Measurements from ENCODE around the gene ASB5. TPM values are rescaled to one million over a fixed set of nuclear protein-coding genes. Genes with fewer than 3 reads are reported as not detected.

Gene ASB5
- total and polyA plus RNA-seq, 9 of the 15 experiments (the other 6 are each of a cell fraction or from before 2014, with no cell fraction given): not detected

DNA sequence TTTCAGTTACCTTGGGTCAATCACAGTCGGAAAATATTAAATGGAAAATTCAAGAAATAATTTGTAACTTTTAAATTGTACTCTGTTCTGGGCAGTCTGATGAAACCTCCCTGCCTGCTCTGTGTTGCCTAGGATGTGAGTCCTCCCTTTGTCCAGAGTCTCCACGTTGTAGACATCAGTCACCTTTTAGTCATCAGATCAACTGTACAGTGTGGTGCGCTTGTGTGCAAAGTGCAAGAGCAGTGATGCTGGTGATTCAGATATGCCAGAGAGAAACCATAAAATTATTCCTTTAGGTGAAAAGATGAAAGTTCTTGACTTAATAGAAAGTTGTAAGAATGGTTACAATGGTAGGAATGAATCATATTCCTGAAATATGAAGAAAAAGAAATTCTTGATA, 75.1 kb downstream of the ASB5 start (continued):
- no peak for TF ChIP-seq SLC30A9 (CRISPR knock-in tag; IDR thresholded peaks at IDR 0.05)
- no peak for TF ChIP-seq ZNF785 (CRISPR knock-in tag; IDR thresholded peaks at IDR 0.05)
- TF ChIP-seq GTF2A2 (tag; IDR thresholded peaks at IDR 0.05): no peak
- no peak for TF ChIP-seq ZNF740 (CRISPR knock-in tag; IDR thresholded peaks at IDR 0.05)
- TF ChIP-seq ZNF740 (tag; IDR thresholded peaks at IDR 0.05): no peak
- TF ChIP-seq, protein P1, sequence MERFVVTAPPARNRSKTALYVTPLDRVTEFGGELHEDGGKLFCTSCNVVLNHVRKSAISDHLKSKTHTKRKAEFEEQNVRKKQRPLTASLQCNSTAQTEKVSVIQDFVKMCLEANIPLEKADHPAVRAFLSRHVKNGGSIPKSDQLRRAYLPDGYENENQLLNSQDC (CRISPR knock-in tag; IDR thresholded peaks at IDR 0.05): no peak

DNA sequence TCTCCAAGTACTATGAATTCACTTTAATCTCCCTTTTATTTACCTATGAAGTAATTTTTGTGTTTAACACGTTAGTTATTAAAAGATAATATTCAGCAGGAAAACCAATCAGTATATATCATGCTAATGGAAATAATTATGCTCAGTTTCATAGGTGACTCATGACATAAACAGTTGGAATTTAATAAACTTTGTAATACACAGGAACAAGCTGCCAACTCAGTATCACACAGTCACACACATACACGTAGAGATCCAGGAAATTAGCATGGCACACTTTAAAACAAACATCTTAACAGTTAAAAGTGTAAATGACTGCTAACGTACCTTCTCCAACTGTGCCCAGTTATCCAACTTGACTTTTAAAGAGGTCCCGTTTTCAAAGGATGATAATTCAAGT, 75.9 kb downstream of the ASB5 start:
- no peaks in the 10 kb centered on the region for H3K9me1 ChIP-seq (ENCODE audit: control insufficient read depth, insufficient read depth, low read length)
- no peaks in the 10 kb centered on the region for H3K79me2 ChIP-seq (ENCODE audit: control insufficient read depth, insufficient read depth, low read length)
- H3K27me3 ChIP-seq (ENCODE audit: control insufficient read depth in 2 of 2, insufficient read depth in 2 of 2, low read length in 2 of 2): 0 out of 5 replicates have a peak, but pooled peaks cover 2 to 7% of the 10 kb centered on the region in 2 experiments
- H3K4me3 ChIP-seq: no peak overlapping the region
- no peaks in the 10 kb centered on the region for H3K36me3 ChIP-seq (ENCODE audit: control insufficient read depth, insufficient read depth, low read length)
- H2AFZ ChIP-seq (ENCODE audit: low read depth, low read length): no peak overlapping the region
- H4K20me1 ChIP-seq (replicated peaks; ENCODE audit: control insufficient read depth, insufficient read depth, low read length): no peaks in the 10 kb centered on the region
- DNase-seq (ENCODE audit: extremely low read depth in 1 of 4, low spot score in 3 of 4) (no peak), FAIRE-seq (no peak), ATAC-seq (no peak)
- no peak overlapping the region for H3K4me2 ChIP-seq (ENCODE audit: insufficient read depth, low read length)
- ChIA-PET CTCF (ENCODE audit: low intra/inter-chr PET ratio) (no interaction called here), POLR2A (no interaction called here)
- intact Hi-C loops (cut with micrococcal nuclease): no loop called here
- BruUV-seq (replicated peaks): no TSS peak
- H3K9me3 ChIP-seq (replicated peaks; ENCODE audit: control insufficient read depth, insufficient read depth, low read depth, low read length): no peaks in the 10 kb centered on the region
- no peak overlapping the region for H3K27ac ChIP-seq (ENCODE audit: extremely low read depth, low read depth, low read length)
- H3K4me1 ChIP-seq (replicated peaks in 1 of 2; ENCODE audit: control insufficient read depth in 2 of 2, insufficient read depth in 2 of 2, low read length in 2 of 2): peaks cover 0 to 8% of the 10 kb centered on the region in 2 experiments; a peak in 2 of 5 replicates
- no peak overlapping the region for H3K9ac ChIP-seq (ENCODE audit: insufficient read depth in 1 of 2, low read depth in 2 of 2, low read length in 2 of 2)
- WGBS (ENCODE audit: insufficient coverage, low coverage, missing lambda C conversion rate): 0% methylated on average over 4 of the region's 4 CpGs
- in situ Hi-C loops (cut with MboI): no loop called here
- TF ChIP-seq TOE1 (IDR thresholded peaks at IDR 0.05; ENCODE audit: borderline replicate concordance) (no peak), TOE1 (CRISPR knock-in tag; IDR thresholded peaks at IDR 0.05; ENCODE audit: borderline replicate concordance, low read depth) (no peak), ZNF384 (IDR thresholded peaks at IDR 0.05; ENCODE audit: low read depth, low read length) (no peak), ZNF165 (CRISPR knock-in tag; IDR thresholded peaks at IDR 0.05; ENCODE audit: borderline replicate concordance) (no peak), POLR3G (IDR thresholded peaks at IDR 0.05; ENCODE audit: extremely low read depth, insufficient read length, insufficient replicate concordance) (no peak), MAX (CRISPR knock-in tag; IDR thresholded peaks at IDR 0.05) (no peak), BRCA1 (IDR thresholded peaks at IDR 0.05) (no peak), BRCA1 (CRISPR knock-in tag; IDR thresholded peaks at IDR 0.05) (no peak), ZNF766 (CRISPR knock-in tag; conservative IDR thresholded peaks at IDR 0.05) (no peak), ZFP1 (CRISPR knock-in tag; IDR thresholded peaks at IDR 0.05) (no peak), ZNF695 (CRISPR knock-in tag; IDR thresholded peaks at IDR 0.05) (no peak), RBM39 (optimal IDR thresholded peaks at IDR 0.05; ENCODE audit: low read depth, low read length) (no peak), ZNF253 (CRISPR knock-in tag; conservative IDR thresholded peaks at IDR 0.05) (no peak), HOXB6 (CRISPR knock-in tag; IDR thresholded peaks at IDR 0.05; ENCODE audit: borderline replicate concordance) (no peak), RFX1 (IDR thresholded peaks at IDR 0.05) (no peak)
- TF ChIP-seq, protein P2, sequence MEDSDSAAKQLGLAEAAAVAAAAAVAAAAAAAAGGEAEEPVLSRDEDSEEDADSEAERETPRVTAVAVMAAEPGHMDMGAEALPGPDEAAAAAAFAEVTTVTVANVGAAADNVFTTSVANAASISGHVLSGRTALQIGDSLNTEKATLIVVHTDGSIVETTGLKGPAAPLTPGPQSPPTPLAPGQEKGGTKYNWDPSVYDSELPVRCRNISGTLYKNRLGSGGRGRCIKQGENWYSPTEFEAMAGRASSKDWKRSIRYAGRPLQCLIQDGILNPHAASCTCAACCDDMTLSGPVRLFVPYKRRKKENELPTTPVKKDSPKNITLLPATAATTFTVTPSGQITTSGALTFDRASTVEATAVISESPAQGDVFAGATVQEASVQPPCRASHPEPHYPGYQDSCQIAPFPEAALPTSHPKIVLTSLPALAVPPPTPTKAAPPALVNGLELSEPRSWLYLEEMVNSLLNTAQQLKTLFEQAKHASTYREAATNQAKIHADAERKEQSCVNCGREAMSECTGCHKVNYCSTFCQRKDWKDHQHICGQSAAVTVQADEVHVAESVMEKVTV (CRISPR knock-in tag; IDR thresholded peaks at IDR 0.05): no peak
